Lower leg skin (tissue), 3 donors: Measurements from ENCODE around the gene CNIH1.

Experiments
- POLR2A ChIP-seq, 2 donors: fragments of 450-650 bp; IDR thresholded peaks; one replicate each; pipeline ENCODE4 v1.6.1; 2016 to 2017; ENCODE audit warnings: antibody characterized with exemption in 2 of 2, mild to moderate bottlenecking in 1 of 2, moderate library complexity in 1 of 2
- TF ChIP-seq, protein P1 (sequence below), 3 donors: fragments of 450-650 bp; IDR thresholded peaks; one replicate each; pipeline ENCODE4 v1.5.1; 2016; ENCODE audit warnings: antibody characterized with exemption in 3 of 3, mild to moderate bottlenecking in 3 of 3, moderate library complexity in 2 of 3

DNA sequence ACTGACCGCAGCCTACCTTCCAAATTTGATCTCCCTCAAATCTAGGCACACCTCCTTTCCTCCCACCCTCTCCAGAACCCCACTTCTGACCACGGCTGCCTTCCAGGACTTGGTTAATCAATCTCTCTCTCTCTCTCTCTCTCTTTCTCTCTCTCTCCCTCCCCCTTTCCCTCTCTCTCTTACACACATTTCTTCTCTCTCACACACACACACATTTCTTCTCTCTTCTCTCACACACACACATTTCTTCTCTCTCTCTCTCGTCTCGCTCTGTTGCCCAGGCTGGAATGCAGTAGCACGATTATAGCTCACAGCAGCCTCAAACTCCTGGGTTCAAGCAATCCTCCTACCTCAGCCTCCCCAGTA lies 48.1 kb upstream of the CNIH1 start:
- TF ChIP-seq, protein P1, sequence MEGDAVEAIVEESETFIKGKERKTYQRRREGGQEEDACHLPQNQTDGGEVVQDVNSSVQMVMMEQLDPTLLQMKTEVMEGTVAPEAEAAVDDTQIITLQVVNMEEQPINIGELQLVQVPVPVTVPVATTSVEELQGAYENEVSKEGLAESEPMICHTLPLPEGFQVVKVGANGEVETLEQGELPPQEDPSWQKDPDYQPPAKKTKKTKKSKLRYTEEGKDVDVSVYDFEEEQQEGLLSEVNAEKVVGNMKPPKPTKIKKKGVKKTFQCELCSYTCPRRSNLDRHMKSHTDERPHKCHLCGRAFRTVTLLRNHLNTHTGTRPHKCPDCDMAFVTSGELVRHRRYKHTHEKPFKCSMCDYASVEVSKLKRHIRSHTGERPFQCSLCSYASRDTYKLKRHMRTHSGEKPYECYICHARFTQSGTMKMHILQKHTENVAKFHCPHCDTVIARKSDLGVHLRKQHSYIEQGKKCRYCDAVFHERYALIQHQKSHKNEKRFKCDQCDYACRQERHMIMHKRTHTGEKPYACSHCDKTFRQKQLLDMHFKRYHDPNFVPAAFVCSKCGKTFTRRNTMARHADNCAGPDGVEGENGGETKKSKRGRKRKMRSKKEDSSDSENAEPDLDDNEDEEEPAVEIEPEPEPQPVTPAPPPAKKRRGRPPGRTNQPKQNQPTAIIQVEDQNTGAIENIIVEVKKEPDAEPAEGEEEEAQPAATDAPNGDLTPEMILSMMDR (IDR thresholded peaks at IDR 0.05): no peak
- TF ChIP-seq POLR2A (IDR thresholded peaks at IDR 0.05): no peak
